ENCODE data around the gene MSL3B.

MSL3B gene

GRCh38 chr2:233822101-233822771 is 46.0 kb downstream of the MSL3B start:
- TF ChIP-seq CTCF (IDR thresholded peaks at IDR 0.05; ENCODE audit: borderline replicate concordance) = no peak
- Histone ChIP-seq H3K4me3 (no peak overlapping the region), H3K4me1 (no peaks in the 10 kb centered on the region), H3K27ac (replicated peaks) (no peak overlapping the region), H3K9me3 (replicated peaks) (peaks cover 8% of the 10 kb centered on the region), H3K36me3 (no peaks in the 10 kb centered on the region), H3K27me3 (ENCODE audit: low read depth) (peaks cover 30% of the 10 kb centered on the region)
- intact Hi-C loops (cut with micrococcal nuclease) = no loop called here
- no peak for DNase-seq

- no peak for TF ChIP-seq CTCF (IDR thresholded peaks at IDR 0.05; ENCODE audit: borderline replicate concordance)
- Histone ChIP-seq H3K27me3 (ENCODE audit: low read depth) (peaks cover 30% of the 10 kb centered on the region), H3K4me3 (no peak overlapping the region), H3K36me3 (no peaks in the 10 kb centered on the region), H3K27ac (replicated peaks) (no peak overlapping the region), H3K9me3 (replicated peaks) (peaks cover 7% of the 10 kb centered on the region), H3K4me1 (no peaks in the 10 kb centered on the region)
- no peak for DNase-seq
- intact Hi-C loops (cut with micrococcal nuclease) = no loop called here
Observed at GRCh38 chr2:233821709-233822100, 46.5 kb downstream of the MSL3B start.

- H3K4me1 ChIP-seq = no peaks in the 10 kb centered on the region
- peaks cover 30% of the 10 kb centered on the region for H3K27me3 ChIP-seq (ENCODE audit: low read depth)
- intact Hi-C loops (cut with micrococcal nuclease) = no loop called here
- no peak overlapping the region for H3K4me3 ChIP-seq
- no peak for TF ChIP-seq CTCF (IDR thresholded peaks at IDR 0.05; ENCODE audit: borderline replicate concordance)
- peaks cover 5% of the 10 kb centered on the region for H3K9me3 ChIP-seq (replicated peaks)
- no peak for DNase-seq
- H3K27ac ChIP-seq (replicated peaks) = no peak overlapping the region
- H3K36me3 ChIP-seq = no peaks in the 10 kb centered on the region
Observed at GRCh38 chr2:233821196-233821595, 47.0 kb downstream of the MSL3B start.

- no peak for DNase-seq
- Histone ChIP-seq H3K4me1 (no peaks in the 10 kb centered on the region), H3K9me3 (replicated peaks) (peaks cover 8% of the 10 kb centered on the region), H3K36me3 (no peaks in the 10 kb centered on the region), H3K27ac (replicated peaks) (no peak overlapping the region), H3K27me3 (ENCODE audit: low read depth) (peaks cover 30% of the 10 kb centered on the region), H3K4me3 (no peak overlapping the region)
- intact Hi-C loops (cut with micrococcal nuclease) = no loop called here
- no peak for TF ChIP-seq CTCF (IDR thresholded peaks at IDR 0.05; ENCODE audit: borderline replicate concordance)
Observed at GRCh38 chr2:233820774-233821105, 47.4 kb downstream of the MSL3B start.

- intact Hi-C loops (cut with micrococcal nuclease) = no loop called here
- DNase-seq = no peak
- no peak for TF ChIP-seq CTCF (IDR thresholded peaks at IDR 0.05; ENCODE audit: borderline replicate concordance)
Observed at GRCh38 chr2:233819884-233820773, 48.1 kb downstream of the MSL3B start.

More at GRCh38 chr2:233819884-233820773, 48.1 kb downstream of the MSL3B start:
- Histone ChIP-seq H3K4me3 (no peak overlapping the region), H3K36me3 (no peaks in the 10 kb centered on the region), H3K9me3 (replicated peaks) (peaks cover 8% of the 10 kb centered on the region), H3K27ac (replicated peaks) (no peak overlapping the region), H3K27me3 (ENCODE audit: low read depth) (peaks cover 30% of the 10 kb centered on the region), H3K4me1 (no peaks in the 10 kb centered on the region)

Data from left ventricle myocardium inferior (tissue), 1 donor.